ENCODE results near the gene CNTNAP2. TPM values are rescaled to one million over a fixed set of nuclear protein-coding genes. Genes with fewer than 3 reads are reported as not detected.
A peak's percentile ranks its signal among the peaks of the same experiment; 100 is the strongest.

CNTNAP2 gene
- total and polyA plus RNA-seq, 2 of the 8 experiments (the other 6 are each of a cell fraction or from before 2014, with no cell fraction given): 27.9 to 71.0 TPM

- TF ChIP-seq SIX5 (IDR thresholded peaks at IDR 0.05; ENCODE audit: low read depth, low read length) (peak; percentile 18; the same call in 1 of the 2 replicates), ASH2L (IDR thresholded peaks at IDR 0.05; ENCODE audit: low read length) (peak; percentile 93), SAP30 (IDR thresholded peaks at IDR 0.05; ENCODE audit: insufficient read depth, insufficient replicate concordance, low read length) (no peak), MAFK (IDR thresholded peaks at IDR 0.05; ENCODE audit: low read depth, low read length) (no peak; the same call in 1 of the 2 replicates), CBX5 (IDR thresholded peaks at IDR 0.05; ENCODE audit: low read depth, low read length) (no peak), USF2 (IDR thresholded peaks at IDR 0.05; ENCODE audit: low read length) (no peak), YY1 (IDR thresholded peaks at IDR 0.05; ENCODE audit: low read depth, low read length) (peak; percentile 74; the same call in 1 of the 2 replicates), PHF8 (conservative IDR thresholded peaks at IDR 0.05; ENCODE audit: low read depth, low read length) (no peak), EP300 (IDR thresholded peaks at IDR 0.05; ENCODE audit: borderline replicate concordance in 1 of 2, low read depth in 2 of 2, low read length in 2 of 2) (peak; percentile 27 to 58; a peak in 2 of 3 replicates), RXRA (IDR thresholded peaks at IDR 0.05; ENCODE audit: insufficient read depth, low read depth, low read length) (no peak), EGR1 (IDR thresholded peaks at IDR 0.05; ENCODE audit: borderline replicate concordance, low read depth, low read length) (peak; percentile 96), MAX (IDR thresholded peaks at IDR 0.05) (peak; percentile 64), GABPA (IDR thresholded peaks at IDR 0.05; ENCODE audit: borderline replicate concordance, insufficient read depth, low read length) (no peak), RAD21 (IDR thresholded peaks at IDR 0.05 in 1 of 2, conservative IDR thresholded peaks at IDR 0.05 in 1 of 2; ENCODE audit: low read depth in 2 of 2, low read length in 2 of 2) (peak; percentile 28 to 48; a peak in 3 of 4 replicates), CTBP2 (IDR thresholded peaks at IDR 0.05; ENCODE audit: borderline replicate concordance, insufficient read depth, insufficient read length, low read length) (no peak), JUND (IDR thresholded peaks at IDR 0.05; ENCODE audit: low read length) (peak; percentile 39; the same call in 1 of the 2 replicates), KDM5A (IDR thresholded peaks at IDR 0.05; ENCODE audit: low read length) (no peak), NANOG (IDR thresholded peaks at IDR 0.05; ENCODE audit: insufficient read depth, low read depth, low read length, poor library complexity, severe bottlenecking) (no peak), ATF3 (IDR thresholded peaks at IDR 0.05; ENCODE audit: insufficient read depth, low read depth, low read length) (no peak), CEBPB (IDR thresholded peaks at IDR 0.05; ENCODE audit: low read depth, low read length) (no peak), POU5F1 (IDR thresholded peaks at IDR 0.05; ENCODE audit: low read depth, low read length) (no peak)
Measured at GRCh38 chr7:146115851-146116520, 615 bp upstream of the CNTNAP2 start (continued).
